UCSD-AML1 (cell line): ENCODE measurements around the gene STRIP1.

Experiments used
- DNase-seq: peaks from one replicate; lab custom pipeline; 2025; ENCODE audit not compliant: unreplicated experiment; lab: John Stamatoyannopoulos, UW

Gene STRIP1

GRCh38 chr1:110091381-110091780 is 57.0 kb downstream of the STRIP1 start:
- no peak for DNase-seq

GRCh38 chr1:110091791-110092190 is 57.4 kb downstream of the STRIP1 start:
- no peak for DNase-seq

- no peak for DNase-seq
Measured at GRCh38 chr1:110092991-110093390, 58.6 kb downstream of the STRIP1 start.

DNA sequence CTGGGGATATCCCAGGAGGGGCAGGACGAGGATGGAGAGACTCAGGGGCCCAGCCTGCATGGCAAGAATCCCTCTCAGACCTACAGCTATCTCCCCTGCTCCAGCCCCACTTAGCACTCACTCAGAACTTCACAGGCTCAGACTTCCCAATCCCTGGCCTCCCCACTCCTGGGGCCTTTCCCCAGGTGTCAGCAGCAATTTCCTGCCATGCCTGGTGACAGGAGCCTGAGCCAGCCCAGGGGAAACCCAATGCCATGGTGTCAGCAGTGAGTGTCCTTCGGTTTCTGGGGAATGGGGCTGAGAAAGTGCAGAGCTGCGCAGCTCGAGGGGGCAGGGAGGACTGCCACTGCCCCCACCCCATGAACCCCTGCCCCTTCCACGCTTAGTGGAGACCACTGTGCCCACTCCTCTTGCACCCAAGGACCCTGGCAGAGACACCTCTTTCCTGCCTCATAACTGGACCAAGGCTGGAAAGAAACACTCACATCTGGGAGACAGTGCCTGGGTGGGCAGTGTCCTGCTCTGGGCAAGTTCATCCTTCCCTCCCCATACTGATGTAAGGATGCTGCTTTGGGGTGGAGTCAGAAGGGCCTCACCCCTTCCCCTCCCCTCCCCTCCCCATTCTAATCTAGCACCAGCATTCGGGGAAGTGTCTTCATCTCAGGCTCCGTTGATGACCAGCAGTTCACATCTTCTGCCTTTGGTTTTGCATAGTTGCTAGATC is 60.7 kb downstream of the STRIP1 start:
- DNase-seq, result no peak

DNA sequence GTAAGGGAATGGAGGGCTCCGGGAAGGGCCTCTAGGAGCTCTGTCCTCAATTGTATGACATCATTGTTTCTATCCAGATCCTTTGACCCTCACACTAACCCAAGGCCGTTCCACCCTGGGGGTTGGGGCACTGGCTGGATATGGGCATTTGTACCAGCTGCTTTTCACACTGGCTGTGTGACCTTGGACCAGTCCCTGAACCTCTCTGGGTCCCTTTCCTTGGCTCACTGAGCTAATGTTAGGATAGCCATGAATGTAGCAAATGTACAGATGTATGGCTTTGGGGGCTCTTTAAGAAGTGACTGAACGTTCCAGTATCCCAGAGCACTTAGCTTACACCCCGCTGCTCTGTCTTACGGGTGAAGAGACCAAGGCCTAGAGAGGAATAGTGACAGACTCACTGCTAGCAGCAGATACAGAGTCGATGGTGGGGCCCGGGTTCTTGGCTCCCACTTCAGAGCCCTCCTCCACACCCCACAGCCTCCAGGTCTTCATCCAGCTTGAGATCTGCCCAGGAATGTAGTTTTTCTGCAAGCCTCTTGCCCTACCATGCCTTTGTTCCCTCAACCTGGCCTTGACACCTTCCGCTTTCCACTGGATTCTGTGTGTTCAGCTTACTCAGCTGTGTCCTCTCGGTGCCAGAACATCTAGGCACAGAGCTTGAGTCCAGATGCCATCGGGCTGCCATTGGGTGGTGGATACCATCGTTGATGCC is 63.2 kb downstream of the STRIP1 start:
- no peak for DNase-seq

DNA sequence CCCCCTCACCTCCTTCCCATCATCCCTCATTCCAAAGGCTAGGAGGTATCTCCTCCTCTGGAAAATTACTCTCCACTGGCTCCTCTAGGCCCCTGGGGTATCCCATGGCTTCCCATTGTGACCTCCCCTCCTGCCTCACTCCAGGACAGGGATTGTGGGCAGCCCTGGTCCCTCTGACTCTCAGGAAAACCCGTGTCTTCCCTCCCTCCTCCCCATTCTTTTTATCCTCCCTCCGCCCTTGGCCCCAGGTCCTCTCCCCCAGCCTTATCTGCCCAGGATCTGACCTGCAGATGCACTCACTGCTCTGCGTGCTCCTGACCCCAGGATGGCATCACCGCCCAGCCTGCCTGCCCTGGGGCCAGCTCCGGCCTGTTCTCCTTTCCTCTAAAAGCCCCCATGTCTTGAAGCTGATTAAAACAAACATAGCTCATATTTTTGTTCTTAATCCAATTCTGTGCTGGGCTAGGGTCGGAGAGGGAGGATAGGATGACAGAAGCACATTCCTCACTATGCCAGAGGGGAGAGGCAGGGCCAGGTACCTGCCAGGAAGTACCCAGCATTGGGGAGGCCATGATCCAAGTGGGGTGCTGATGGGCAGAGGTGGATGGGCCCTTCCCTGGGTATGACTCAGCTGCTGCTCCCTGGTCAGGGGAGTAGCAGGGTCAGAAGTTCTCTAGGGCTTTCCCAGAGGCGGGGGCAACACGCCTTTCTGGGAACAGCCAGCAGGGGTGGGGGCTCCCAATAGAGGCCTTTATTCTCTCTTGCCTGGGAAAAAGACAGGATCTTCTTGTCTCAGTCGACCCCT is 64.0 kb downstream of the STRIP1 start:
- DNase-seq, result no peak

DNA sequence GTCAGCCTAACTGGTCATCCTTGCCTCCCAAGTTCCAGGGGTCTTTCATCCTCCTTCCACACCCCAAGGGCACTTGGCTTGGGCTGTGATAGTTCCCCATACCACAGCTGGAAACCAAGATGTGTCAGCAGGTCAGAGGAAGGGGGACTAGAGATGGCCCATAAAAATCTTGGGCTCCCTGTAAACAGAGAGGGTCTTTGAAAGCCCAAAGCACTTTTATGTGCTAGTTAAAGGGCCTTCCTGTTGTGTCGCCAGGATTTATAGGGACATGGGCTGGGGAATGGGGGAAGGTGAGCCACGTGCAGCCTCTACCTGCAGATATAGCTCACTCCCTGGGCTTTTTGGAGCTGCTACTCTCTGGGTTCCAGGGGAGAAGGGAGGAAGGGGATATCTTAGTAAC is 65.9 kb downstream of the STRIP1 start:
- no peak for DNase-seq

- DNase-seq, result peak; percentile 39
Measured at GRCh38 chr1:110102081-110102480, 67.7 kb downstream of the STRIP1 start.
